Measurements from ENCODE around the gene RGS14.

Gene RGS14

GRCh38 chr5:177354256-177354655, 3.5 kb upstream of the RGS14 start:
- H3K27ac ChIP-seq = no peak overlapping the region
- TF ChIP-seq CTCF (IDR thresholded peaks at IDR 0.05) = no peak
- TF ChIP-seq ZFX (IDR thresholded peaks at IDR 0.05; ENCODE audit: borderline replicate concordance) = no peak

DNA sequence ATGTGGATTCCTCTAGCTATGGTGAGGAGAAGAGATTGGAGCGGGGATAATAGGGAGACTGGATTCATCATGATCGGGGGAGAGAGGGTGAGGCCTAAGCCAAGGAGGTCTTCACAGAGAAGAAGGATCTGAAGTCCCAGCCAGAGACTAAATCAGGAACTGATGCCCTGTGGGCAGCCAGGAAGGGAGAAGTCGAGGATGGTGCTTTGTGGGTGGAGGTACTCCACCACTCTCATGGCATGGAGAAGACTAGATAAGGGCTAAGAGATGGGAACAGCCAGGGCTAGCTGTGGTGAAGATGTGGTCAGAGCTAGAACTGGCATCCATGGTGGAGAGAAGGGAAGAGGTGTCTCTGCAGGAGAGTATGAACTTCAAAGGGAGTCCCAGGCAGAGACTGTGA, 3.0 kb upstream of the RGS14 start:
- TF ChIP-seq ZFX (IDR thresholded peaks at IDR 0.05; ENCODE audit: borderline replicate concordance) = no peak
- TF ChIP-seq CTCF (IDR thresholded peaks at IDR 0.05) = no peak
- no peak overlapping the region for H3K27ac ChIP-seq

DNA sequence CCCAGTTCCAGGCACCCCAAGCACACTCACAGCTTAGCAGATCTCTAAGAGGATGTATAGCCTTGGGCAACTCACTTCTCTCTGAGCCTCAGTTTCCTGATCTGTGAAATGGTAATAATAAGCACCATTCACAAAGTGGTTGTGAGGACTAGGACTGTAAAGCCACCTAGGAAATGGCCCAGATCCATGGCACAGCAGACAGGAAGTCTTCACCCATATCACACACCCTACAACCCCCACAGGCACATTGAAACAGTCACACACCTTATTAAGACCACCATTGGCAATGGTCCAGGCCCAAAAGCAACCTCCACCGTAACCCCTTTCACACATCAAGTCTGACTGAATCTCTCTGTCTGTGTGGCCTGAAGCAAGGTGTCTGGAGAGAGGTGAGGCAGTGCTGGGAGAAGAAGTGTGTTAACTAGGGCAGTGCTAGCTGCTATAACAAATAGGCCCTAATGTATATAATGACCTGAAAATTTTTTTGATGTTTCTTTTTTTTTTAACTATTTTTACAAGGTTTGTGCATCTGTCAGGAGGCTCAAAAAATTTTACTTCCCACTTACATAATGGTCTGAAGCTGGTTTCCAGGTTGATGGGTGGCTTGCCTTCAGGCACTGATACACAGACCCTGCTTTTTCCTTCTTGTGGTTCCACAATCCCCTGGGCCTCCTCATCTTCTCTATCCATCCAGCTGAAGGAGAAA, 2.4 kb upstream of the RGS14 start:
- TF ChIP-seq CTCF (IDR thresholded peaks at IDR 0.05) (no peak), ZFX (IDR thresholded peaks at IDR 0.05; ENCODE audit: borderline replicate concordance) (no peak)
- no peak overlapping the region for H3K27ac ChIP-seq

- TF ChIP-seq CTCF (IDR thresholded peaks at IDR 0.05) = no peak
- TF ChIP-seq ZFX (IDR thresholded peaks at IDR 0.05; ENCODE audit: borderline replicate concordance) = no peak
- no peak overlapping the region for H3K27ac ChIP-seq
Observed at GRCh38 chr5:177355868-177356168, 1.9 kb upstream of the RGS14 start.

- TF ChIP-seq CTCF (IDR thresholded peaks at IDR 0.05) = no peak
- no peak for TF ChIP-seq ZFX (IDR thresholded peaks at IDR 0.05; ENCODE audit: borderline replicate concordance)
Observed at GRCh38 chr5:177356746-177357145, 978 bp upstream of the RGS14 start.

GRCh38 chr5:177357146-177357458, 622 bp upstream of the RGS14 start:
- no peak for TF ChIP-seq CTCF (IDR thresholded peaks at IDR 0.05)
- no peak for TF ChIP-seq ZFX (IDR thresholded peaks at IDR 0.05; ENCODE audit: borderline replicate concordance)
- no peak overlapping the region for H3K27ac ChIP-seq

More at GRCh38 chr5:177356746-177357145, 978 bp upstream of the RGS14 start:
- H3K27ac ChIP-seq = no peak overlapping the region

DNA sequence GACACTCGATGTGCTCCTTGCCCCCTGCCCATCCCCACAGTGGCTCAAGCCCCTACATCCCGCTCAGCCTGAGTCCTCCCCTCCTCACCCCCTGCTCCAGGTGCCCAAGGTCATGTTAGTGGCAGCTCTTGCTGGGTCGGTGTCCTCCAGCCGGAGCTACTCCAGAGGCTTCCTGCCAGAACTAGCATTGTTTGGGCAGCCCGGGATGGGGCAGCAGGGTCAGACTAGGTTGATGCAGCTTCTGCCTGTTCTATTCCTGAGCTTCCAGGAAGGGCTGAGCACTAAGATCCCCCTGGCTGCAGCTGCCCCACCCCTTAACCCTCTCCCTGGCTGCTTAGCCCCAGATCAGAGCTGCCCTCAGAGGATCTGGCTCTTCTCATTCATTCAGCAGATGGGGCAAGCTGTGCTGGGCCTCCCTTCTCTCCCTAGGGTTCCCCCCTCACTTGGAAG, 671 bp downstream of the RGS14 start:
- TF ChIP-seq CTCF (IDR thresholded peaks at IDR 0.05) (no peak), ZFX (IDR thresholded peaks at IDR 0.05; ENCODE audit: borderline replicate concordance) (no peak)
- H3K27ac ChIP-seq = no peak overlapping the region
